22Rv1 (cell line): ENCODE data around the gene TMEM35B.

ENCODE experiments used
- CTCF ChIP-seq: fragments of 450-650 bp; IDR thresholded peaks from 2 replicates; pipeline ENCODE4 v1.5.1; 2017; ENCODE audit warnings: mild to moderate bottlenecking
- ZFX ChIP-seq: fragments of 450-650 bp; IDR thresholded peaks from 2 replicates; pipeline ENCODE4 v1.6.1; 2017; ENCODE audit warnings: antibody characterized with exemption, borderline replicate concordance

DNA sequence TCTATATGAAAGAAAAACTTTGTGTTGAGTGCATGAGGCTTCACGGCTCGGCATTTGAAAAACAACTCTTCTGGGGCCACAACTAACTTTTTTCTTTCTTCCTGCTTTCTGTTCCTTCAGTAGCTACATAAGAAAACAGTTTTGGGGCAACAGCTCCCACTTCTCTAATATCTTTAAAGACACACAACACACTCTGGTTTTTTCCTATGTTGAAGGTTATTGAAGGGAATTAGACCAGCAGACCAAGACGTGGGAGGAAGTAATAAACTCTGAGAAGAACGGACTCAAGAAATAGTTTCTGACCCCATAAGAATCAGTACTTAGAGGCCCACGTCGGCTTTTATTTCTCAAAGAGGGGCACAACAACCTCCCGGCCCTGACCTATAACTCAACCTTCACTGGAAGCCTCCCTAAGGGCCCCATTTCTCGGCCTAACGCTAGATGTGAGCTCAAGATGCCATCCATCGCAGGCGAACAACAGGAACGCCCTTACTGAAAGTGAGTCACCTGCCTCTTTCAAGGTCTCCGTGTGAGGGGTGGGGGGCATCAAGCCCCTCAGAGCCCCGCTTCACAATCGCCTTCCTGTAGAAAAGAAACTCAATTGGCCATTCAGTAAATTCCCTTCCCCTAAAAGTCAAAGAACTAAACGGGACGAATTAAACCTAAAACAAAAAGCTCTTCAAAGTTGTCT is 45.8 kb upstream of the TMEM35B start:
- TF ChIP-seq CTCF (no peak), ZFX (no peak)
